Measurements from ENCODE around the gene KRTAP25-1.

KRTAP25-1 gene

GRCh38 chr21:30289215-30289614 lies at the start of gene KRTAP25-1:
Gene KRTAP25-1 (minus strand): TSS chr21:30289514. CDS start chr21:30289490, 24 bp downstream.
- Histone ChIP-seq H3K27me3 (ENCODE audit: control insufficient read depth, insufficient read depth, low read length) (no peaks in the 10 kb centered on the region), H3K4me3 (ENCODE audit: low read length) (no peak within 1 kb of the TSS), H3K4me1 (ENCODE audit: control insufficient read depth, insufficient read depth, low read length) (no peaks in the 10 kb centered on the region)

GRCh38 chr21:30338717-30339116 lies 49.4 kb upstream of the KRTAP25-1 start:
- H3K27me3 ChIP-seq (ENCODE audit: control insufficient read depth, insufficient read depth, low read length): no peaks in the 10 kb centered on the region
- H3K4me3 ChIP-seq (ENCODE audit: low read length): no peak overlapping the region
- H3K9me3 ChIP-seq (ENCODE audit: control insufficient read depth, low read length): no peaks in the 10 kb centered on the region
- H3K4me1 ChIP-seq (ENCODE audit: control insufficient read depth, insufficient read depth, low read length): no peaks in the 10 kb centered on the region
- no peaks in the 10 kb centered on the region for H3K36me3 ChIP-seq (ENCODE audit: control insufficient read depth, insufficient read depth, low read length)
- no peak overlapping the region for H3K9ac ChIP-seq (ENCODE audit: low read length)

More at GRCh38 chr21:30289215-30289614, at the start of gene KRTAP25-1:
- no peaks in the 10 kb centered on the region for H3K36me3 ChIP-seq (ENCODE audit: control insufficient read depth, insufficient read depth, low read length)
- H3K9ac ChIP-seq (ENCODE audit: low read length): no peak within 1 kb of the TSS
- H3K9me3 ChIP-seq (ENCODE audit: control insufficient read depth, low read length): no peaks in the 10 kb centered on the region

DNA sequence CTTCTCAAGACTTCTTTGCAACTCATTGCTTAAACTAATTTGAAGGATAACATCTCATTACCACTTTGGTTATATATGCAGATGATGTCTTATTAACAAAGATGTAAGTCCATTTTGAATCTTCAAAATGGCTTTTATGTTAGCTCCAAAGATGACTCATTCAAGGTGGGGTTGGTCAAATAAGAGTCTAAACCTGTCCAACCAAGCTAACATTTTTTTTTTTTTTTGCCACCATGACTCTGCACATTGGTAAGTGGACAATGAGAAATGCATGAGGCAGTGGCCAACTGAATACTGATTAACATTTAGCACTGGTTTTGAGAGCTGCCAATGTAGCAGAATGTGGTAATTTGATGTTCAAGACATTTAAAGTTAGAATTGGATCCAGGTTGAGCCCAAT lies 48.5 kb upstream of the KRTAP25-1 start:
- no peak overlapping the region for H3K9ac ChIP-seq (ENCODE audit: low read length)
- H3K9me3 ChIP-seq (ENCODE audit: control insufficient read depth, low read length): no peaks in the 10 kb centered on the region
- H3K36me3 ChIP-seq (ENCODE audit: control insufficient read depth, insufficient read depth, low read length): no peaks in the 10 kb centered on the region
- no peaks in the 10 kb centered on the region for H3K27me3 ChIP-seq (ENCODE audit: control insufficient read depth, insufficient read depth, low read length)
- H3K4me3 ChIP-seq (ENCODE audit: low read length): no peak overlapping the region
- no peaks in the 10 kb centered on the region for H3K4me1 ChIP-seq (ENCODE audit: control insufficient read depth, insufficient read depth, low read length)

DNA sequence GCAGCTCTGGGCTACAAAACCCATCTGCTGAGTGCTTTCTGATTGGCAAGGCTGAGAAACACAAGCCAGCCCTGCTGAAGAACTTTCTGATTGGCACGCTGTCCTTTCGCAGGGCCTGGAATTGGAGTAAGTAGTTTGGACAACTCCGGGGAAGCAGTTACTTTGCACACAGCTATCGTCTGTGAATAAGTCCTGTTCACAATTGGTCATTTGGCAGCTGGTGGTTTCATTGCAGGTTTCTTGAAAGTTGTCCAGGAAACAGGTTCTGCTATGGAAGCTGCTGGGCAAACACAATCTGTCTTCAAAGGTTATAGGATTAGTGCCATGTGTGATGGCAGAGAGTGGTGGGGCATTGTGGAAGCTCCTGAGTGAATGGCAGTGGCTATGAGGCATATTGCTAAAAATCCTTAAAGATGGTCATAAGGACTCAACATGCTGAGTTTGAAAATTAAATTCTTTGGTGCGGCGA lies 48.0 kb upstream of the KRTAP25-1 start, which contains the start of gene KRTAP27-1:
KRTAP27-1 (minus strand) TSS at position 419 of the 469 bp plus-strand sequence; CDS start at position 393, 26 bp downstream.
- Histone ChIP-seq H3K4me1 (ENCODE audit: control insufficient read depth, insufficient read depth, low read length) (no peaks in the 10 kb centered on the region), H3K9me3 (ENCODE audit: control insufficient read depth, low read length) (no peaks in the 10 kb centered on the region), H3K36me3 (ENCODE audit: control insufficient read depth, insufficient read depth, low read length) (no peaks in the 10 kb centered on the region), H3K27me3 (ENCODE audit: control insufficient read depth, insufficient read depth, low read length) (no peaks in the 10 kb centered on the region), H3K4me3 (ENCODE audit: low read length) (no peak within 1 kb of the TSS), H3K9ac (ENCODE audit: low read length) (no peak within 1 kb of the TSS)

DNA sequence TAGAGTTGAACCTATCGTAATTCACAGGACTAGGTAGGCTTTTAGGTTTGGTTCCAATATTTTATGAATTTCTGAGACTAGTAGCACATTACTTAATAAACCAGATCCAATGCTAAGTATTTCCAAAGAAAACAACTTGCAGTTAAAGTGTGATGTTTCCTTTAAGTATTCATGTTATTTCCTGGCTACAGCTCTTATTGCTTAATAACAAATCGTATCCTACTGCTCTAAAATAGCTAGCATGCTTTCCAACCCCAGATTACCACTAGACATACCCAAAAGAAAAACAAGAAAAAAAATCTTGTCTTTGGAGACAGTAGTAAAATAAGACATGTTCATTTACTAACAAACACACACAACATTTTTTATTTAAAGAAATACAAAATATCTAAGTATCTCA lies 47.3 kb upstream of the KRTAP25-1 start:
- Histone ChIP-seq H3K27me3 (ENCODE audit: control insufficient read depth, insufficient read depth, low read length) (no peaks in the 10 kb centered on the region), H3K4me1 (ENCODE audit: control insufficient read depth, insufficient read depth, low read length) (no peaks in the 10 kb centered on the region), H3K9me3 (ENCODE audit: control insufficient read depth, low read length) (no peaks in the 10 kb centered on the region), H3K4me3 (ENCODE audit: low read length) (no peak overlapping the region), H3K36me3 (ENCODE audit: control insufficient read depth, insufficient read depth, low read length) (no peaks in the 10 kb centered on the region), H3K9ac (ENCODE audit: low read length) (no peak overlapping the region)

DNA sequence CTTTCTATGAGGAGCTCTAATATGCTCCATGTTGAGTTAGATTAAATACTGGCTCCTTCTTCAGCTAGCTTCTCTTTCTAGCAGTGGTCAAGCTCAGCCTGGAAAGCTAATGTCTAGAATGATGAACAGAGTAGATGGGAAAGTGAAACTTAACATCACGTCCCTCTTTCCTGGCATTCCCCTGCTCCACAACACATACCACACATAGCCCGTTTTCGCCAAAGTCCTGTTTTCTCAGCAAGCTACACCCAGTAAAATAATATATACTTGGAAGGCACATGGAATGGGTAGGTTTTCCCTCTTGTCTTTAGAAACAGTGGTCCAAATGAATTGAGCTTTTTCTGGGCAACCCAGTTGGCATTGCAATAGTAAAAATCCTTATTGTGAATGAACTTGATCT lies 44.4 kb upstream of the KRTAP25-1 start:
- Histone ChIP-seq H3K27me3 (ENCODE audit: control insufficient read depth, insufficient read depth, low read length) (no peaks in the 10 kb centered on the region), H3K4me1 (ENCODE audit: control insufficient read depth, insufficient read depth, low read length) (no peaks in the 10 kb centered on the region), H3K9ac (ENCODE audit: low read length) (no peak overlapping the region), H3K36me3 (ENCODE audit: control insufficient read depth, insufficient read depth, low read length) (no peaks in the 10 kb centered on the region), H3K4me3 (ENCODE audit: low read length) (no peak overlapping the region), H3K9me3 (ENCODE audit: control insufficient read depth, low read length) (no peaks in the 10 kb centered on the region)

DNA sequence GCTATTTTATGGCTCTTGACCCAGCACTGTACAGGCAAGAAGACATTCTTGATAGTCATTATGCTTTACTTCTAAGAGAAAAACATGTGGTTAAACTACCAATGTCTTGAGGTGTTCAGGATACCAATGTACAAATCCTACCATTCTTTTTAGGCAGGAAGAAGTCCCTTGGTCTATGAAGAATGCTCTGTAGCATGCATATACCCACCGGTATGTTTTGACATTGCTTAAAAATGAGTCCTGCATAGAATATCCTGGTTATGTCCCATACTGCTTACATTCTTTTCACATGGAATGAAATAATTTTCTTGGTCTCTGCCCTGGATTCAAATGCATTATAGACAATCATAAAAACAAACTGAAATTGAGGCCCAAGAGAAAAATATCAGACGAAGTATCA lies 43.4 kb upstream of the KRTAP25-1 start:
- Histone ChIP-seq H3K27me3 (ENCODE audit: control insufficient read depth, insufficient read depth, low read length) (no peaks in the 10 kb centered on the region), H3K9ac (ENCODE audit: low read length) (no peak overlapping the region), H3K4me1 (ENCODE audit: control insufficient read depth, insufficient read depth, low read length) (no peaks in the 10 kb centered on the region), H3K36me3 (ENCODE audit: control insufficient read depth, insufficient read depth, low read length) (no peaks in the 10 kb centered on the region), H3K4me3 (ENCODE audit: low read length) (no peak overlapping the region), H3K9me3 (ENCODE audit: control insufficient read depth, low read length) (no peaks in the 10 kb centered on the region)

DNA sequence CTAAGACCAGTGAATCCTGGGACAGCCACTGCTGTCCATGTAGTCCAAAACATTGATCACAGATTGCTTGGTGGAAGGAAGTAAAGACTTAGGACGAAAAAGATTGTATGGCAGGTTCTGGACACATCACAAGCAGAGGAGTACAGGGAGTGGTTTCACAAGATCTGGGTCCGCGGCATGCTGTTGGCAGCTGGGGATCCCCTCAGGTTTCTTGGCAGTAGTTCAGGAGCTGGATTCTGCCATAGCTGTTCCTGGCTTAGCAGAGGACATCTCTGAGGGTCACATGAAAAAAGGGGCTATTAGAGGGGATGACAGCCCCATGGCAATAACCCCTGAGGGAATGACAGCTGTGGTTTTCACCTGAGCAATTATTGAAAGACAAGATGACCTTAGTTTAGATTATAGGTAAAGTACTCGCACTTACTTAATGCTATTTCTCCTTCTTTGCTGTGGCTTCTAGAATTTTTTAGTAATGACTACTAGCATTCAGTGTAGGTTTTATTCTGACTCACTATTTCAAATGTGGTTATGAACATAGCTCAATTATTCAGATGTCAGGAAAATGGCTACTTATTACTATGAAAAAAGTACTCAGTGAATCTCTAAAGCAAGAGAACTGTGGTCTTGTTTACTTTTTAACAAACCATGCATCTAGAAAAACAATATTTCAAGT lies 40.0 kb upstream of the KRTAP25-1 start:
- no peak overlapping the region for H3K9ac ChIP-seq (ENCODE audit: low read length)
- H3K27me3 ChIP-seq (ENCODE audit: control insufficient read depth, insufficient read depth, low read length): no peaks in the 10 kb centered on the region
- H3K36me3 ChIP-seq (ENCODE audit: control insufficient read depth, insufficient read depth, low read length): no peaks in the 10 kb centered on the region
- H3K4me1 ChIP-seq (ENCODE audit: control insufficient read depth, insufficient read depth, low read length): no peaks in the 10 kb centered on the region
- H3K4me3 ChIP-seq (ENCODE audit: low read length): no peak overlapping the region
- no peaks in the 10 kb centered on the region for H3K9me3 ChIP-seq (ENCODE audit: control insufficient read depth, low read length)

DNA sequence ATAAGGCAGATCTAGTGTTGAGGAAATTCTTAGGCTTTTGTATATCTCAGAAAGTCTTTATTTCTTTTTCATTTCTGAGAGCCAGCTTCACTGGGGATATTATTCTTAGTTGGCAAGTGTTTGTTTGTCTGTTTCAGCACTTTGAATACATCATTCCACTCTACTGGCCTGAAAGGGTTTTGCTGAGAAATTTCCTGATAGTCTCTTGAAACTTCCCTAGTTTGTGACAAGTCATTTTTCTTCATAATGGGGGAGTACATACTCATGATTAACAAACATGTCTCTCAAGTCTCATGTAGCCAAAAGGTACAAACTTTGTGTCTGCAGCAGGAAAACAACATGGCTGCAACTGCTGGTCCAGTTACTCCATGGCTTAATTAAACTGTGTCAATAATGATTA lies 37.1 kb upstream of the KRTAP25-1 start:
- H3K36me3 ChIP-seq (ENCODE audit: control insufficient read depth, insufficient read depth, low read length): no peaks in the 10 kb centered on the region
- H3K9ac ChIP-seq (ENCODE audit: low read length): no peak overlapping the region
- H3K27me3 ChIP-seq (ENCODE audit: control insufficient read depth, insufficient read depth, low read length): no peaks in the 10 kb centered on the region
- no peaks in the 10 kb centered on the region for H3K9me3 ChIP-seq (ENCODE audit: control insufficient read depth, low read length)
- no peak overlapping the region for H3K4me3 ChIP-seq (ENCODE audit: low read length)
- H3K4me1 ChIP-seq (ENCODE audit: control insufficient read depth, insufficient read depth, low read length): no peaks in the 10 kb centered on the region

DNA sequence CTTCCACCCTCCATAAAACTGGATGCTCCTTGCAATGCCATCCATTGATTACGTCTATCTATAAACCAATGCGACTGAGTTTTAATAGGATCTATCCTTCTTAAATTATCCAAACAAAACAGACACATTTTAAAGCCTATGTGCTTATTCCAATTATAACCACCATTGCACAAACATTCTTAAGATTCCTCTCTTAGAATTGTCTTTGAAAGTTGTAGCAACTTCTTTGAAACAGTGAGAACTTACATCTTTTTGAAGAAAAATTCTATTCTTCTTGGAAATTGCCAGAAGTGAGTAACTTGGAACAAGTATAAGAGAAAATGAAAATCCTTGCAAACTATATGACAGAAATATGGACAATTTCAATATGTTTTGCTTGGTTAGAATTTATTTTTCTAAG lies 30.9 kb upstream of the KRTAP25-1 start, which contains the start of gene KRTAP26-1:
KRTAP26-1 (minus strand) TSS at position 101 of the 400 bp plus-strand sequence. CDS start 280 bp downstream, outside the sequence.
- Histone ChIP-seq H3K9ac (ENCODE audit: low read length) (no peak within 1 kb of the TSS), H3K4me1 (ENCODE audit: control insufficient read depth, insufficient read depth, low read length) (no peaks in the 10 kb centered on the region), H3K36me3 (ENCODE audit: control insufficient read depth, insufficient read depth, low read length) (no peaks in the 10 kb centered on the region), H3K27me3 (ENCODE audit: control insufficient read depth, insufficient read depth, low read length) (no peaks in the 10 kb centered on the region), H3K9me3 (ENCODE audit: control insufficient read depth, low read length) (no peaks in the 10 kb centered on the region), H3K4me3 (ENCODE audit: low read length) (no peak within 1 kb of the TSS)

GRCh38 chr21:30315701-30316100 lies 26.4 kb upstream of the KRTAP25-1 start:
- Histone ChIP-seq H3K27me3 (ENCODE audit: control insufficient read depth, insufficient read depth, low read length) (no peaks in the 10 kb centered on the region), H3K4me1 (ENCODE audit: control insufficient read depth, insufficient read depth, low read length) (no peaks in the 10 kb centered on the region), H3K9me3 (ENCODE audit: control insufficient read depth, low read length) (no peaks in the 10 kb centered on the region), H3K9ac (ENCODE audit: low read length) (no peak overlapping the region), H3K4me3 (ENCODE audit: low read length) (no peak overlapping the region), H3K36me3 (ENCODE audit: control insufficient read depth, insufficient read depth, low read length) (no peaks in the 10 kb centered on the region)

GRCh38 chr21:30306884-30307283 lies 17.6 kb upstream of the KRTAP25-1 start:
- Histone ChIP-seq H3K27me3 (ENCODE audit: control insufficient read depth, insufficient read depth, low read length) (no peaks in the 10 kb centered on the region), H3K9ac (ENCODE audit: low read length) (no peak overlapping the region), H3K4me3 (ENCODE audit: low read length) (no peak overlapping the region), H3K36me3 (ENCODE audit: control insufficient read depth, insufficient read depth, low read length) (no peaks in the 10 kb centered on the region), H3K9me3 (ENCODE audit: control insufficient read depth, low read length) (no peaks in the 10 kb centered on the region), H3K4me1 (ENCODE audit: control insufficient read depth, insufficient read depth, low read length) (no peaks in the 10 kb centered on the region)

All from mucosa of stomach (tissue), 1 donor.